ENCODE data around the gene ZNF276.
"Not testable (repeated sequence)": the region's sequence is repeated elsewhere in the genome, so short reads cannot be mapped to it uniquely, and the experiment has no call there.

Gene ZNF276

GRCh38 chr16:89782489-89782888, 61.2 kb downstream of the ZNF276 start:
- peaks cover 13% of the 10 kb centered on the region; the same call in 1 of the 2 replicates for H3K36me3 ChIP-seq (ENCODE audit: insufficient read depth)
- H4K20me1 ChIP-seq (ENCODE audit: insufficient read depth) = no peaks in the 10 kb centered on the region
- no peak overlapping the region for H3K4me3 ChIP-seq (IDR thresholded peaks at IDR 0.05; ENCODE audit: insufficient read depth, low read depth, low read length)

GRCh38 chr16:89783952-89784351, 62.6 kb downstream of the ZNF276 start:
- H3K4me2 ChIP-seq; H3K9ac ChIP-seq; H3K4me1 ChIP-seq (ENCODE audit: low read depth, poor library complexity, severe bottlenecking); H4K20me1 ChIP-seq (ENCODE audit: insufficient read depth); H3K4me3 ChIP-seq (IDR thresholded peaks at IDR 0.05; ENCODE audit: insufficient read depth, low read depth, low read length); H3K27me3 ChIP-seq (ENCODE audit: insufficient read depth, low read depth); H2AFZ ChIP-seq (ENCODE audit: low read depth); H3K27ac ChIP-seq: not testable (repeated sequence)
- Histone ChIP-seq H3K36me3 (ENCODE audit: insufficient read depth) (peaks cover 10% of the 10 kb centered on the region; the same call in 1 of the 2 replicates), H3K79me2 (ENCODE audit: insufficient read depth, low read depth) (peaks cover 16% of the 10 kb centered on the region; the same call in 1 of the 2 replicates)

More at GRCh38 chr16:89782489-89782888, 61.2 kb downstream of the ZNF276 start:
- no peak overlapping the region for H3K9ac ChIP-seq
- no peak for TF ChIP-seq CTCF (conservative IDR thresholded peaks at IDR 0.05; ENCODE audit: low read depth, low read length)
- no peak overlapping the region for H2AFZ ChIP-seq (ENCODE audit: low read depth)
- peaks cover 7% of the 10 kb centered on the region; the same call in 1 of the 2 replicates for H3K79me2 ChIP-seq (ENCODE audit: insufficient read depth, low read depth)
- no peak overlapping the region for H3K27ac ChIP-seq
- no peaks in the 10 kb centered on the region for H3K4me1 ChIP-seq (ENCODE audit: low read depth, poor library complexity, severe bottlenecking)
- no peak overlapping the region for H3K4me2 ChIP-seq
- H3K27me3 ChIP-seq (ENCODE audit: insufficient read depth, low read depth) = no peaks in the 10 kb centered on the region

- H3K36me3 ChIP-seq (ENCODE audit: insufficient read depth) = peaks cover 10% of the 10 kb centered on the region; the same call in 1 of the 2 replicates
- 0 out of 2 replicates have a peak, but pooled peaks cover 16% of the 10 kb centered on the region for H3K79me2 ChIP-seq (ENCODE audit: insufficient read depth, low read depth)
- no peak overlapping the region for H3K4me3 ChIP-seq (IDR thresholded peaks at IDR 0.05; ENCODE audit: insufficient read depth, low read depth, low read length)
- no peaks in the 10 kb centered on the region for H4K20me1 ChIP-seq (ENCODE audit: insufficient read depth)
- no peak overlapping the region for H3K4me2 ChIP-seq
- no peak overlapping the region for H3K27ac ChIP-seq
- H2AFZ ChIP-seq (ENCODE audit: low read depth) = no peak overlapping the region
- H3K9ac ChIP-seq = no peak overlapping the region
- H3K4me1 ChIP-seq (ENCODE audit: low read depth, poor library complexity, severe bottlenecking) = no peaks in the 10 kb centered on the region
- no peak for TF ChIP-seq CTCF (conservative IDR thresholded peaks at IDR 0.05; ENCODE audit: low read depth, low read length)
- H3K27me3 ChIP-seq (ENCODE audit: insufficient read depth, low read depth) = no peaks in the 10 kb centered on the region
Measured at GRCh38 chr16:89784406-89784805, 63.1 kb downstream of the ZNF276 start.

- H3K27me3 ChIP-seq (ENCODE audit: insufficient read depth, low read depth) = no peaks in the 10 kb centered on the region
- H3K4me2 ChIP-seq = no peak overlapping the region
- H3K36me3 ChIP-seq (ENCODE audit: insufficient read depth) = peaks cover 17% of the 10 kb centered on the region; the same call in 1 of the 2 replicates
- H3K4me3 ChIP-seq (IDR thresholded peaks at IDR 0.05; ENCODE audit: insufficient read depth, low read depth, low read length) = no peak overlapping the region
- no peak overlapping the region for H3K9ac ChIP-seq
- 0 out of 2 replicates have a peak, but pooled peaks cover 16% of the 10 kb centered on the region for H3K79me2 ChIP-seq (ENCODE audit: insufficient read depth, low read depth)
- no peaks in the 10 kb centered on the region for H4K20me1 ChIP-seq (ENCODE audit: insufficient read depth)
- no peak overlapping the region for H3K27ac ChIP-seq
- TF ChIP-seq CTCF (conservative IDR thresholded peaks at IDR 0.05; ENCODE audit: low read depth, low read length) = no peak
- H2AFZ ChIP-seq (ENCODE audit: low read depth) = no peak overlapping the region
- no peaks in the 10 kb centered on the region for H3K4me1 ChIP-seq (ENCODE audit: low read depth, poor library complexity, severe bottlenecking)
Measured at GRCh38 chr16:89785523-89786155, 64.3 kb downstream of the ZNF276 start.
